ENCODE measurements around the gene RUNX1. TPM values are rescaled to one million over a fixed set of nuclear protein-coding genes. Genes with fewer than 3 reads are reported as not detected.

RUNX1 gene
- total and polyA plus RNA-seq, 10 of the 15 experiments (the other 5 are each of a cell fraction or from before 2014, with no cell fraction given), result 0.90 to 15.2 (median 4.1) TPM

- DNase-seq (ENCODE audit: low read depth, low spot score), result no peak
- ChIA-PET CTCF (interaction anchor here (1.2 kb wide), 2 partner anchors 11 to 155 kb away, joined by 5 to 6 read pairs; no protein-coding TSS in a partner anchor), SMC1A (ENCODE audit: uncharacterized antibody, unreplicated experiment) (no interaction called here), POLR2A (no interaction called here), RAD21 (ENCODE audit: unreplicated experiment) (no interaction called here)
- no peak for FAIRE-seq
- in situ Hi-C loops (cut with MboI) (no loop called here), intact Hi-C loops (cut with micrococcal nuclease; ENCODE audit: unreplicated experiment) (no loop called here)
- H3K9ac ChIP-seq (ENCODE audit: control insufficient read depth, insufficient read depth, low read length), result no peak overlapping the region
- H4K20me1 ChIP-seq (ENCODE audit: control insufficient read depth, insufficient read depth), result no peaks in the 10 kb centered on the region
- ATAC-seq, result no peak
- 0% methylated on average over 2 of the region's 2 CpGs for WGBS (ENCODE audit: insufficient coverage, insufficient replicate concordance, low lambda C conversion rate, missing lambda C conversion rate)
- no peaks in the 10 kb centered on the region for H3K4me1 ChIP-seq (ENCODE audit: control insufficient read depth, insufficient read depth, low read length)
- no peaks in the 10 kb centered on the region; a peak in 1 of 4 replicates for H3K27me3 ChIP-seq (replicated peaks in 1 of 2; ENCODE audit: control insufficient read depth in 2 of 2, insufficient read depth in 2 of 2, low read length in 1 of 2)
- TF ChIP-seq ZNF207 (IDR thresholded peaks at IDR 0.05; ENCODE audit: borderline replicate concordance) (no peak), MYC (IDR thresholded peaks at IDR 0.05; ENCODE audit: insufficient read depth, insufficient read length, insufficient replicate concordance, low read length, severe bottlenecking) (no peak), FOS (IDR thresholded peaks at IDR 0.05; ENCODE audit: borderline replicate concordance, extremely low read depth, insufficient read length) (no peak), MEF2B (IDR thresholded peaks at IDR 0.05; ENCODE audit: partially characterized antibody, poor library complexity, severe bottlenecking) (no peak), ZNF592 (IDR thresholded peaks at IDR 0.05) (no peak)
- H3K4me3 ChIP-seq, result no peak overlapping the region
- H3K27ac ChIP-seq (ENCODE audit: control insufficient read depth, insufficient read depth), result no peak overlapping the region
- H3K4me2 ChIP-seq (ENCODE audit: control insufficient read depth, insufficient read depth), result no peak overlapping the region
- BruUV-seq (replicated peaks), result no TSS peak
- H3K9me3 ChIP-seq (replicated peaks; ENCODE audit: control insufficient read depth, insufficient read depth, low read length), result no peaks in the 10 kb centered on the region; the same call in 2 of the 3 replicates
- H2AFZ ChIP-seq (ENCODE audit: control insufficient read depth, low read depth, low read length), result no peak overlapping the region
- H3K79me2 ChIP-seq (ENCODE audit: control insufficient read depth, insufficient read depth, low read length), result no peaks in the 10 kb centered on the region
- no peaks in the 10 kb centered on the region for H3K36me3 ChIP-seq (ENCODE audit: control insufficient read depth in 2 of 2, insufficient read depth in 2 of 2, low read length in 1 of 2)
Measured at GRCh38 chr21:34900376-34900775, 148.7 kb downstream of the RUNX1 start.

Data from GM12878 (cell line).